Keratinocyte (primary cell): ENCODE measurements around the gene ITGAE. TPM values are rescaled to one million over a fixed set of nuclear protein-coding genes. Genes with fewer than 3 reads are reported as not detected.

Experiments
- DNase-seq: peaks from one replicate; pipeline ENCODE4 v3.0.0-alpha.2; 2011; ENCODE audit warnings: low read depth, missing footprints, low spot score
- FAIRE-seq: peaks from 2 replicates; lab custom pipeline; 2011; peaks lifted over from hg19 to GRCh38; lab: Jason Lieb, UNC
- H2AFZ ChIP-seq: 2 replicates; pipeline ENCODE4 v1.6.0; 2012; ENCODE audit warnings: low read length, control low read depth, inconsistent platforms; ENCODE audit not compliant: control insufficient read depth
- H3K27ac ChIP-seq: 2 replicates; pipeline ENCODE4 v1.5.1; 2011; ENCODE audit warnings: low read length; ENCODE audit not compliant: control insufficient read depth, insufficient read depth
- H3K27me3 ChIP-seq: 3 replicates; pipeline ENCODE4 v1.6.0; 2011; ENCODE audit warnings: low read length; ENCODE audit not compliant: control insufficient read depth, insufficient read depth; ENCODE audit errors: extremely low read depth
- H3K36me3 ChIP-seq, 2 experiments: 2 replicates in 1 of 2; 3 replicates in 1 of 2; pipeline ENCODE4 v1.5.1; 2011; ENCODE audit warnings: low read length in 2 of 2, mild to moderate bottlenecking in 1 of 2; ENCODE audit not compliant: control insufficient read depth in 2 of 2, insufficient read depth in 2 of 2; ENCODE audit errors: extremely low read depth in 1 of 2
- H3K4me1 ChIP-seq: 3 replicates; pipeline ENCODE4 v1.5.1; 2011; ENCODE audit warnings: low read length; ENCODE audit not compliant: control insufficient read depth, insufficient read depth; ENCODE audit errors: extremely low read depth
- H3K4me2 ChIP-seq: 3 replicates; pipeline ENCODE4 v1.6.0; 2011; ENCODE audit warnings: low read depth, low read length; ENCODE audit not compliant: control insufficient read depth, insufficient read depth; ENCODE audit errors: extremely low read depth
- H3K4me3 ChIP-seq, 3 experiments: fragments of 200-600 bp in 1 of 3; sonication (generic) in 1 of 3; 2 replicates in 2 of 3; 3 replicates in 1 of 3; pipeline ENCODE4 v1.5.1; 2011 to 2016; ENCODE audit warnings: low read length in 3 of 3, mild to moderate bottlenecking in 3 of 3, control low read depth in 2 of 3, inconsistent platforms in 1 of 3, low read depth in 1 of 3, mixed read lengths in 1 of 3, mixed run types in 1 of 3, moderate library complexity in 1 of 3; ENCODE audit not compliant: control insufficient read depth in 2 of 3, insufficient read depth in 2 of 3; ENCODE audit errors: extremely low read depth in 1 of 3
- H3K79me2 ChIP-seq: 2 replicates; pipeline ENCODE4 v1.6.0; 2012; ENCODE audit warnings: low read length; ENCODE audit not compliant: control insufficient read depth, insufficient read depth
- H3K9ac ChIP-seq: 3 replicates; pipeline ENCODE4 v1.6.0; 2011; ENCODE audit warnings: low read length; ENCODE audit not compliant: control insufficient read depth, insufficient read depth; ENCODE audit errors: extremely low read depth
- H3K9me1 ChIP-seq: 3 replicates; pipeline ENCODE4 v1.6.0; 2011; ENCODE audit warnings: low read length; ENCODE audit not compliant: control insufficient read depth, insufficient read depth; ENCODE audit errors: extremely low read depth
- H3K9me3 ChIP-seq: 2 replicates; pipeline ENCODE4 v1.5.1; 2012; ENCODE audit warnings: low read depth, low read length; ENCODE audit not compliant: control insufficient read depth
- H4K20me1 ChIP-seq: 3 replicates; pipeline ENCODE4 v1.6.0; 2011; ENCODE audit warnings: low read length; ENCODE audit not compliant: control insufficient read depth, insufficient read depth; ENCODE audit errors: extremely low read depth
- EZH2 ChIP-seq: IDR thresholded peaks from one replicate; pipeline ENCODE4 v1.6.1; 2012; ENCODE audit warnings: inconsistent platforms, mild to moderate bottlenecking, low read length, moderate library complexity
- dilution Hi-C: fragments of 300-500 bp; cut with MboI; formaldehyde crosslinking; loops from one replicate; pipeline ENCODE4 v1.7.0; 2020; ENCODE audit warnings: low sequenced_read_pairs; ENCODE audit not compliant: extremely low pct_ligation_motif_present
- polyA plus RNA-seq, 5 experiments: library from polyadenylated mRNA; depleted of rRNA in 3 of 5; stranded (reverse) in 3 of 5; stranded (forward) in 1 of 5; unstranded in 1 of 5; fragments of >200 nt; gene quantifications; 1 replicate in 1 of 5; 2 replicates in 3 of 5; 3 replicates in 1 of 5; pipeline versions ENCODE4 v1.2.1 to v1.2.3, GENCODE V29; 2011 to 2012; ENCODE audit warnings: missing spikeins in 2 of 5, low read depth in 1 of 5, low replicate concordance in 1 of 5
- TF ChIP-seq, protein P1 (sequence below), 3 experiments: IDR thresholded peaks in 1 of 3; conservative IDR thresholded peaks in 1 of 3; optimal IDR thresholded peaks in 1 of 3; 2 replicates in 2 of 3; 3 replicates in 1 of 3; pipeline versions ENCODE3 to v1.5.1; 2011; ENCODE audit warnings: low read length in 3 of 3, mild to moderate bottlenecking in 3 of 3, moderate library complexity in 2 of 3, control low read depth in 1 of 3, inconsistent platforms in 1 of 3; ENCODE audit not compliant: insufficient read depth in 2 of 3; ENCODE audit errors: extremely low read depth in 1 of 3

ITGAE gene
- polyA plus RNA-seq, 1 donor (not counting 4 experiments of a cell fraction or from before 2014, with no cell fraction given), result 66.6 TPM

- Histone ChIP-seq H3K9ac (no peak overlapping the region), H3K4me1 (no peaks in the 10 kb centered on the region), H3K27ac (no peak overlapping the region), H3K9me1 (no peaks in the 10 kb centered on the region), H3K4me3 (no peak overlapping the region), H4K20me1 (no peaks in the 10 kb centered on the region), H3K4me2 (no peak overlapping the region), H3K27me3 (peaks cover 15% of the 10 kb centered on the region), H2AFZ (no peak overlapping the region), H3K36me3 (no peaks in the 10 kb centered on the region), H3K79me2 (no peaks in the 10 kb centered on the region), H3K9me3 (no peaks in the 10 kb centered on the region)
- no peak for FAIRE-seq
- no peak for DNase-seq
- dilution Hi-C loops, result no loop called here
- TF ChIP-seq, protein P1, sequence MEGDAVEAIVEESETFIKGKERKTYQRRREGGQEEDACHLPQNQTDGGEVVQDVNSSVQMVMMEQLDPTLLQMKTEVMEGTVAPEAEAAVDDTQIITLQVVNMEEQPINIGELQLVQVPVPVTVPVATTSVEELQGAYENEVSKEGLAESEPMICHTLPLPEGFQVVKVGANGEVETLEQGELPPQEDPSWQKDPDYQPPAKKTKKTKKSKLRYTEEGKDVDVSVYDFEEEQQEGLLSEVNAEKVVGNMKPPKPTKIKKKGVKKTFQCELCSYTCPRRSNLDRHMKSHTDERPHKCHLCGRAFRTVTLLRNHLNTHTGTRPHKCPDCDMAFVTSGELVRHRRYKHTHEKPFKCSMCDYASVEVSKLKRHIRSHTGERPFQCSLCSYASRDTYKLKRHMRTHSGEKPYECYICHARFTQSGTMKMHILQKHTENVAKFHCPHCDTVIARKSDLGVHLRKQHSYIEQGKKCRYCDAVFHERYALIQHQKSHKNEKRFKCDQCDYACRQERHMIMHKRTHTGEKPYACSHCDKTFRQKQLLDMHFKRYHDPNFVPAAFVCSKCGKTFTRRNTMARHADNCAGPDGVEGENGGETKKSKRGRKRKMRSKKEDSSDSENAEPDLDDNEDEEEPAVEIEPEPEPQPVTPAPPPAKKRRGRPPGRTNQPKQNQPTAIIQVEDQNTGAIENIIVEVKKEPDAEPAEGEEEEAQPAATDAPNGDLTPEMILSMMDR (optimal IDR thresholded peaks at IDR 0.05 in 1 of 3, IDR thresholded peaks at IDR 0.05 in 1 of 3, conservative IDR thresholded peaks at IDR 0.05 in 1 of 3; ENCODE audit: extremely low read depth in 1 of 3, insufficient read depth in 2 of 3, low read length in 3 of 3), result no peak
- TF ChIP-seq EZH2, result no peak
Observed at GRCh38 chr17:3681565-3681964, 119.4 kb downstream of the ITGAE start.

- DNase-seq (no peak), FAIRE-seq (no peak)
- Histone ChIP-seq H3K79me2 (no peaks in the 10 kb centered on the region), H3K27ac (no peak overlapping the region), H3K27me3 (peaks cover 17% of the 10 kb centered on the region), H3K36me3 (no peaks in the 10 kb centered on the region), H4K20me1 (no peaks in the 10 kb centered on the region), H2AFZ (no peak overlapping the region), H3K9ac (no peak overlapping the region), H3K4me2 (no peak overlapping the region), H3K9me3 (no peaks in the 10 kb centered on the region), H3K4me3 (no peak overlapping the region), H3K4me1 (no peaks in the 10 kb centered on the region), H3K9me1 (no peaks in the 10 kb centered on the region)
- TF ChIP-seq, protein P1 (optimal IDR thresholded peaks at IDR 0.05 in 1 of 3, IDR thresholded peaks at IDR 0.05 in 1 of 3, conservative IDR thresholded peaks at IDR 0.05 in 1 of 3; ENCODE audit: extremely low read depth in 1 of 3, insufficient read depth in 2 of 3, low read length in 3 of 3), result no peak
- TF ChIP-seq EZH2, result no peak
- dilution Hi-C loops, result no loop called here
Observed at GRCh38 chr17:3681057-3681456, 119.9 kb downstream of the ITGAE start.
